CD4-positive, alpha-beta T cell treated with Interleukin-2 at 100 ng/mL for 4 hours (primary cell): ENCODE data around the gene NPC2.

ENCODE experiments used
- DNase-seq: peaks from one replicate; pipeline ENCODE4 v3.0.0-alpha.2; 2020; ENCODE audit warnings: low spot score

Gene NPC2

DNA sequence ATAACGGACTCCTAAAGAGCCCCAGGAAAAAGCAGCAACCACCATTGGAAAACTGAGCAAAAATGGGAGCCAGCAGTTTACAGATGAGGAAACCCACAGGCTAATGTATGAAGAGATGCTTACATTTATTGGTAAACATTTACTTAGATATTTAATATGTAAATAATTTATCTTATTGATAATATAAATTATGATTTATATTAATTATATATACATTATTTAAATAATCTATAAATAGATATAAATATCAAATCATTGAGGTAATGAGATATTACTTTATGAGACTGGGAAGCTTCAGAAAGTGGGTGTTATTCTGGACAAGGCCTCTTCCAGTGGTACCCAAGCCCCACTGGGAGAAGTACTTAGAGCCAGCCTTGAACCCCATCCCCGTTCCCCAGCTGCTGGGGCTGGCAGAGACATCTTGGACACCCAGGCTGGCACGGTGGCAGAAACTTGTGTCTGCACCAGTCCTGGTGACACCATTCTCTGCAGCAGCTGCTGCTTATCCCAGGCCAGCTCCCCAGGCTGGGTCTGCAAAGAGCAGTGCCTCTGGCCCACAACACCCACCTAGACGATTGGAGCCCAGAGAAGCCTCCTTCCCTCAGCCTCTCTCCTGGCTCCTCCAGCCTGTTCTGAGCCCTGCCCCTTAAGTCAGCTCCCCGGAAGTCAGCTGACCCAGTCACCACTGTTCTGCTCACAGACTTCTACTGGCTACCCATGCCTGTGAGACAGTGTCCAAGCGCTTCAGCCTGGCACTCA, 26.4 kb upstream of the NPC2 start:
- DNase-seq = no peak

- no peak for DNase-seq
Observed at GRCh38 chr14:74518221-74518620, 25.1 kb upstream of the NPC2 start.

DNA sequence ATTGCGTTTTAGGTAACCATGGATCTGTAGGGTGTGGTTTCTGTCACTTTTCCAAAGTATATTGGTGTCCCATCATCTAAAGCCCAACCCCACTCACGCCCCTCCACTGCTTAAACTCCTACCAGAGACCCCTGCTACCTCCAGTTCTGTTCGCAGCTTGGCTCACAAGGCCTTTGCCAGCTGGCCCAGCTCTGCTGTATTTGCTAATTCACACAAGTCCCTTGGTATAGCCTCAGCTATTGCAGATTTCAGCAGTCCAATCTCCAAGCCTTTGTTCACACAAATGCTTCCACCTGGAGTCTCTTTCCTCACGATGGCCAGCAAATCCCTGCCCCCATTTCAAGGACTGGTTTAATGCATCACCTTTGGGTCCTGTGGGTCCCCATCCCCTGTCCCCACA, 24.6 kb upstream of the NPC2 start:
- no peak for DNase-seq

DNA sequence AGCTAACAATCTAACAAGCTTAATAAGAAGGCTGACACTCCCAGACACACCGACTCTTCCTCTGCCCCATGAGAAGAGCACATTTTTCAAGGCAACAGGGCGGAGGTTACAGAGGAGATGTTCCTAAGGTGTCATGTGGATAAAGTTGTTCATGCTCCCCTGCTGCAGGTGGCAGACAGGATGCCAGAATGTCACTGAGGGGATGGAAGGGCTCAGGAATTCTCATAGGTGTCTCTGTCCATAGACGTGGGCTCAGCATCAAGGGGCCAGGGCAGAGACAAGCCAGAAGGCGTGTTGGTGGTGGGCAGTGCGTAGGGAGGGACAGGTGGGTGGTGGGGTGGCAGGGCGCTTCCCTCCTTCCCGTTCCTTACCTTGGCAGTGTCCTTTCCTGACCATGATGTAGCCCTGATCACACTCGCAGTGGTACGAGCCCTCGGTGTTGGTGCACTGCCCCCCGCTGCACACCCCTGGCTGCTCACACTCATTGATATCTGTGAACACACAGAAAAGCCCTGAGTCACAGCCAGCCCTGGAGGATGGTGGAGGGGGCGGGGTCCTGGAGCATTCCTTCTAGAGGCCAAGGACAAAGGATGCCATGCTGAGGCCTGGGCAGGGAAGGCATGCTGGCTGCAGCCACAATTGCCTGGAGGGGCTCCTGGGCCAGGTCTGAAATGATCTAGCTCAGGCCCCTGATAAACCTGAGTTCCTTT, 23.5 kb upstream of the NPC2 start:
- no peak for DNase-seq

DNA sequence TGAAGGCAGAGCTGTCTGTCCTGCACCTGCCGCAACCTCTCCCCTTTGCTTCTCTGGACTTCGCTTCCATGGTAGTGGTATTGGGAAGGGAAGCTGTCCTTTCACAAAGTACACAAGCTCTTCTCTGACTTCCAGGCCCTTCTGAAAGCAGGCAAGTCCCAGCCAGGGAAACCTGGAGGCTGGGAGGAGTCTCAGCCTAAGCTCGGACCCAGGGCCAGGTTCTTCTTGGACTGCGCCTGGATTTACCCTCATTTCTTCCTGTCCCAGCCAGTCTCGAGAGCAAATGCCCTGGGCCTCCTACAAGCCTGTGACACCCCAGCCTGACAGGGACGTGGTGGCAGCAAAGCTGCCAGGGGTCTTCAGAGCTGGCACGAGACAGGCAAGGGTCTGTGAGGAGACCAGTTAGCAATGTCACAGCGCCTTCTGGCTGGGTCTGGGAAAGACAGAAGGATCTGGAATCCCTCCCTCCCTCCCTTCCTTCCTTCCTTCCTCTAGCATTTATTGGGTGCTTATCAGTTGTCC, 22.8 kb upstream of the NPC2 start:
- DNase-seq = no peak

- DNase-seq = no peak
Observed at GRCh38 chr14:74514471-74514941, 21.4 kb upstream of the NPC2 start.

DNA sequence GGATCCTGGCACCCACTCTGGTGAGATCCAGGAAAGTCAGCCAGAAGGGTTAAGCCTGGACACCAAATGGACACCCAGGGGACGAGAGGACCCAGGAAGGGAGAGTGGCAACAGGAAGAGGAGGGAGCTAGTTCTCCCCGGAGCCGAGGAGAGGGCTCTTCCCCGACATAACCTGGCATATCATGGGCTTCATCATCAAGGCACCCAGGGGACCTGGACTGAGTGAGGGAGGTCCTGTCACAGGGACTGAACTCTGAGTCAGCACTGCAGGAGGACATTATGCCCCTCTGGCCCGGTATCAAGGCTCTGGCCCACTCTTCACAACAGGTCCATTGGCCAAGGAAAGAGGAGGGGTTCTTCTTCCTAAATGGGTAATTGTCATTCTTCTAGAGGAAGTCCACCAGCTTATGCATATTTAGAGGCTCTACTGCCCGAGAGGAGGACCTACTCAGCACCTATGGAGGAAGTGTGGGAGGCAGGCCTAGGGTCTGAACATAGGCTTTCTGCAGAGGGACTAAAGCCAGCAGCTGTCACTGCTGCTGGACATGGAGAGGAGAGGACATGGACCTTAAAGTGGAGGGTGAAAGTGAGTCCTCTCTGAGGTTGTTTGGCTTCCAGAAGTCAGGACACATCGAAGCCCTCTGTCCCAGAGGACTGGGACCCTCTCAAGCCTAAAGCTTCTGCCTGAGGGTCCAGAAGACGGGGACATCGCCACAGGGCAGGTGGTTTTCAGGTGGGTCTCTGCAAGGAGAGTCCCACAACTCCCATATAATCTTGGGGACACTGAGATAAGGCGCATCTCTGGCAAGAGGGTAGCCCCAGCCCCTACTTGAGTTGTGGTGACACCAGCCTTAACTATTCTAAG, 19.1 kb upstream of the NPC2 start:
- DNase-seq = no peak

DNA sequence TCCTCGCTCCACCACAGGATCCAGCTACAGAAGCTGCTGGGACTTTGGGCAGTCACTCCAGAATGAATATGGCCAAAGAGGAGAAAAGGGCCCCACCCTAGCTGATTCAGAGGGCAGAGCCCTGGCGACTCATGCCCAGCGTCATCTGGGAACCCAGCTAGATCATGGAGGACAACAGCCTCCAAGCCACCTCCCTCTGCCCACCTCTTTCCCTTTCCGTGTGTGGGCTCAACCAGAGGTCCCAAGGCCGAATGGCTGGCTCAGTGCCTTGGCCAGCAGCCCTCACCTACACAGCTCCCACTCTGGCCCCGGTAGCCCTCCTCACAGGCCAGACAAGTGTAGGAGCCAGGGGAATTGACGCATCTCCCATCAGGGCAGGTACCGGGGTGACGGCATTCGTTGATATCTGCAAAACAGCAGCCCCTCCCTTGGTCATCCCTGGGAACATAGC, 17.9 kb upstream of the NPC2 start:
- no peak for DNase-seq

GRCh38 chr14:74510223-74510931, 17.3 kb upstream of the NPC2 start:
- no peak for DNase-seq

DNA sequence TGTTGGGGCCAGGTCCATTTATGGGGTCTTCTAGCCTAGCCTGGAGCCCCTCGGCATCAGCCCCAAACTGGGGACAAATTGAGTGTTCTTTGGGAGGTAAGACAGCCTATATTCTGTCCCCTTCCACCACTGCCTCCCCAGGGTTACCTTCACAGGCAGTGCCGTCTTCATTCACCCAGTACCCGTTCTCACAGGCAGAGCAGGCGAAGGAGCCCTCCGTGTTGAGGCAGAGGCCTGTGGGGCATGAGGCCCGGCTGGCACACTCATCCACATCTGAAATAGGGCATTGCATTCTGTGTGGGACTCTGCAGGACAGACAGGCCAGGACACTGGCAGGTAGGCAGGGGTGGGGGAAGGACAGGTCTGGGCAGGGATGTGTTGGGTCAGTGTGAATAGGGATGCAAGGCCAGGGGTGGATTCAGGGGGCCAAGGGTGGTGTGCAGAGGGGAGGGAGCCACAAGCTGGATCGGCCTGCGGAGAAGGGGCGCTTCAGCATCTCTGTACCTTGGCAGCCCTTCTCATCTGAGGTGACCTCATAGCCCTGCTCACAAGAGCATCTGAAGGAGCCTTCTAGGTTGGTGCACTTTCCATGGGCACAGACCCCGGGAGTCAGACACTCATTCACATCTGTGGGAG, 16.6 kb upstream of the NPC2 start:
- no peak for DNase-seq

DNA sequence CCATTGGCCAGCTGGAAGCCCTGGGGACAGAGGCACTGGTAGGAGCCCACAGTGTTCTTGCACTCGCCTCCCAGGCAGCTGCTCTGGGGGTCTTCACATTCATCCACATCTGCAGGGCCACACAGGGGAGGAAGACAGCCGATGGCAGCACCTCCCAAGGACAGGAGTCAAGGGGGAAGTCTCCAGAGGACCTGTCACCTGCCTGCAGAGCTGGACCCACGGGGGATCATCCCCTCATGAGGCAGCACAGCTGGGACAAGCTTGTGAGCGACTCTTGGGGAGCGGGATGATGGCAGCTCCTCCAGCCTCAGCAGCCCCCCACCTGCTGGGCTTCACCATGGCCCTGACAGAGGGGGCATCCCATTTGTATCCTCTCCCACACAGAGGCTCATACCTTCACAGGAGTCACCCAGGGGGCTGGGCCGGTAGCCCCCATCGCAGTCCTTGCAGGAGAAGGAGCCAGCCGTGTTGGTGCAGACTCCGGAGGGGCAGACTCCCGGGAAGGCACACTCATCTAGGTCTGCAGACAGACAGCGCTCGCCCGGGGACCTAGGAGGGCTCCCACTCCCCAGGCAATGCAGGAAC, 15.8 kb upstream of the NPC2 start:
- no peak for DNase-seq

DNA sequence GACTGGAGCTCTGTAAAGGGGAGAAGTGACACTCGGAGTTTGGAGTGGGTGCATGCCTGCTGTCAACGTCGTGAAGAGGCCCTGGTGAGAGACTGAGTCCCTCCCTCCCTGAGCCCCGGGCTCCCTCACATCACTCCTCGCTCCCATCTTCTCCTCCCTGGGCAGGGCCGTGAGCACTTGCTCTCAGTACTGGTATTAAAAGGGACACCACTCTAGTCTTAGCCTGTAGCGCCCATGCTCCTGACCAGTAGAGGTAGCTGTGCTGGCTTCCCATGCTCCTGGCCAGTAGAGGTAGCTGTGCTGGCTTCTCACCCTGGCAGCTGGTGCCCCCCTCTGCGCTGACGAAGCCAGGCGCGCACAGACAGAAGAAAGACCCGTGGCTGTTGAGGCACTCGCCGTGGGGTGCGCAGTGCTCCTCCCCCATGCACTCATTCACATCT, 15.2 kb upstream of the NPC2 start:
- no peak for DNase-seq

DNA sequence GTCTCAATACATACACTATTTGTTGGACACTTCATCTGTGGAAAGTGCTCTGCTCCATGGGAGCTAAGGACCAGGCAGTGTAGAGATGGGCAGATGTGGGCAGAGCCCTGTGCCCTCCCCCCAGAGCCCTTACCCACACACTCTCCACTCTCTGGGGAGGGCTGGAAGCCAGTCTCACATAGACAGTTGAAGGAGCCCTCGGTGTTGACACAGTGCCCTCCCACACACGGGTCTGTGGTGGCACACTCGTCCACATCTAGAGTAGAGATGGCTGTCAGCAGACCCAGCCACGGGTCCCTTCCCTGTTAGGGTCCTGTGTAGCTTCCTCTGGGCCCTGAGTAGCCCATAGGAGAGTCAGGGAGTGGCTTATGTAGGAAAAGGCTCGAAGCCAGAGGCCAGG, 14.7 kb upstream of the NPC2 start:
- no peak for DNase-seq

DNA sequence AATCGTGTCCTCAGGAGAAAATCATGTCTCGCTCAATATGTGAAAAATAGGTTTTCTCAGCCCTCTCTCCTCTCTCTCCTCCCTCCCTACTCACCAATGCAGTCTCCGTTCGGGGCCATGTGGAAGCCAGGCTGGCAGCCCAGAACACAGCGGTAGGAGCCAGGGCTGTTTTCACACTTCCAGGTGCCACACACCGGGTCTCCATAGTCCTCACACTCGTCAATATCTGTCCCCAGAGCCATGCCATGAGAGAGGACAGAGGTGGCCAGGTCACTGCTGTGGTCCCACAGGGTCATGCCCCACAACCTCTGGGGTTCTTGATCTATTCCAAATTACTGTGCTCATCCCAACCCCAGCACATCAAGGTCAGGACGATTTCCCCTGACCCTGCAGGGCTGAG, 14.0 kb upstream of the NPC2 start:
- DNase-seq = no peak

GRCh38 chr14:74506411-74506851, 13.3 kb upstream of the NPC2 start:
- DNase-seq = no peak

DNA sequence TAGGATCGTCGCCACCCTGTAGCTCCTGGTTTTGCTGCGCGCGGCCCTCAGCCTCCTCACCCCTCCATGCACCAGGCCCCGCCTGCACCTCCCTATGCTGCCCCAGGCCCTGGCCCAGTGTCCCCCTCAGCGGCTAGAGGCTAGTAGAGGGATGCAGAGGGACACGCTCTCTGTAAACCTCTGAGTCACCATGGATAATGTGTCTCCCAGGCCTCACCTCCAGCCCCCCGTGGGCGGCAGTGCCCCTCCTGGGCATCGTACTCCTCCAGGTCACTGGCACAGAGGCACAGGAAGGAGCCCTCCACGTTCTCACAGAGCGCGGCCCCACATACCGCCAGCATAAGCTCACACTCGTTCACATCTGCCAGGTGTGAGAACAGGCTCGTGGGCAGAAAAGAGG, 12.7 kb upstream of the NPC2 start:
- no peak for DNase-seq

DNA sequence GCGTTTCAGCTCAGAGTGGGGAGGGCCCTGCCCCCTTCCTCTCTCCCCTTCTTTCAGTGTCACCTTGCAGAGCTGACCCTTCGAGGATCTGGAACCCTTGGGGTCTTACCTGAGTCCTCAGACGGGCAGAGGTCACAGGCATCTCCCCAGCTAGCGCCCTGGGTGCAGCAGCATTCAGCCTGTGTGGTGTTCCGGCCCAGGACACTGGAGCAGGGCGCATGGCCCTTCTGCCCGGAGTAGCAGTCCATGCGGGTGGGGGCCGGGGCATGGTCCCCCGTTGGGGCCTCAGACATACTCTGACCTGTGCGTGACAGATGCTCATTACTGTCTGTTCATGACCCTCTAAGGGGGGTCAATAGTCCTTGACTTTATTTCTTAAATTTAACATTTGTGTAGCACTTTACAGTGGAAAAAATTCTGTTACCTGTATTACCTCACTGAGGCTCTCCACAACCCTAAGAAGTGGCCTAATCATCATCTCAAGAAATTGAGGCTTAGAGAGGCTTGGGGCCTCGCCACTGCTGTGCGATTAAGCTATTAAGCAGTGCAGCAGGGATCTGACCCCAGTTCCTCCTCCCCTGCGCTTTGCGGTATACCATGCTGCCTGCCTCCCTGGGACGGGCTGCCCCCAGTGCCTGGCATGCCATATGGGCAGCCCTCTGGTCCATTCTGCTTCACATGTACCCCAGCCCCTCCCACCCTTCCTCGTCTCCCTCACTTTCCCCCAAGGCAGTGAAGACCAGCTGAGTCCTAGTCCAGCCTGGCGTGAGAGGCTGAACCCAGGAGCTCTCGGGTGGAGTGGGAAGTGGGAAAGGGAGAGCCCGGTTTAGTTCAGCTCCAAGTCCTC, 12.0 kb upstream of the NPC2 start:
- no peak for DNase-seq

DNA sequence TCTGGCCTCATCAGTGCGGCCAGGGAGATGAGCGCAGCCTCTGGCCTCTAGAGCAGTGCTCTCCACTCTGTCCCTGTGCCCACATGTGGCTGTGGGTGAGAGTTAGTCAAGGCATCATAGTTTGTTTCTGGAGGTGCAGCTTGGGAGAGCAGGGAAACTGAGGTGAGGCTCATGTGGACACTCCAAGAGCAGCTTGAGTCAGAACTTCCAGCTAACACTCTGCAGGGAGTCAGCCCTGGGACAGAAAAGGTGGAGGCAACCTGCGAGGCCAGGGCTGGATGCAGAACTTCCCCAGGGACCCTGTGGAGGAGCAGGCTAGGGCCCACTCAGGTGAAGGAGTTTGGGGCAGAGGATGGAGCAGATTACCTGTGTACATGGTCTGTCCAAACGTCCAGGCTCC, 11.3 kb upstream of the NPC2 start:
- DNase-seq = no peak

DNA sequence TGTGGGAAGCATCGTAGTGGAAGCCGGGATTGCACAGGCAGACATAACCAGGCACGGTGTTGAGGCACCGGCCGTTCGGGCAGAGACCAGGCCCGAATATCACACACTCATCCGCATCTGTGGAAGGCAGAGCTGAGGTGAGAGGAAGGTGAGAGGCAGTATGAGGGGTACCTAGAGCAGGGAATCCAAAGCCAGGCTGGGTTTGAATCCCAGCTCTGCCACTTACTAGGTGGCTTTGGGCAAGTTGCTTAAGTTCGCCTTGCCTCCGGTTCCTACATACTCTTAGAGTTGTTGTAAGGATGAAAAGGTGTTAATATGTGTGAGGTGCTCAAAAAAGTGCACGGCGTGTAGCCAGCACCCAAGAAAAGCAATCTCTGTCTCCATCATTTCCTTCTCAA, 10.8 kb upstream of the NPC2 start:
- no peak for DNase-seq
